ENCODE measurements around the gene PDS5B. TPM values are rescaled to one million over a fixed set of nuclear protein-coding genes. Genes with fewer than 3 reads are reported as not detected.

Gene PDS5B
- total and polyA plus RNA-seq, 2 donors (not counting 1 experiment from before 2014, with no cell fraction given), result 6.6 to 62.9 TPM

- H3K4me2 ChIP-seq (replicated peaks; ENCODE audit: low read depth, low read length, poor library complexity, severe bottlenecking), result no peak overlapping the region
- H3K36me3 ChIP-seq (replicated peaks in 1 of 2; ENCODE audit: control extremely low read depth in 1 of 2, control insufficient read depth in 1 of 2, extremely low read depth in 1 of 2, insufficient read depth in 2 of 2, low read length in 1 of 2), result no peaks in the 10 kb centered on the region
- H3K4me3 ChIP-seq (ENCODE audit: control extremely low read depth in 1 of 5, extremely low read depth in 1 of 5, insufficient read depth in 1 of 5, low read depth in 2 of 5, low read length in 4 of 5), result no peak overlapping the region
- H3K9me3 ChIP-seq (ENCODE audit: control extremely low read depth in 1 of 3, control insufficient read depth in 2 of 3, insufficient read depth in 1 of 3, low read length in 2 of 3), result peaks cover 4 to 22% (median 5%) of the 10 kb centered on the region in 3 donors
- Mint-ChIP-seq H3K4me3 (no peak overlapping the region), H3K4me1 (peaks cover 51% of the 10 kb centered on the region), H3K27me3 (no peaks in the 10 kb centered on the region), H3K27ac (no peak overlapping the region), H3K9me3 (ENCODE audit: insufficient read depth) (peaks cover 2% of the 10 kb centered on the region)
- ATAC-seq (ENCODE audit: low read depth) (no peak), DNase-seq (peak; percentile 12)
- intact Hi-C loops (cut with micrococcal nuclease), result no loop called here
- no peaks in the 10 kb centered on the region for H3K27me3 ChIP-seq (replicated peaks in 1 of 4; ENCODE audit: control extremely low read depth in 1 of 4, control insufficient read depth in 3 of 4, insufficient read depth in 4 of 4, low read length in 3 of 4)
- H3K9ac ChIP-seq (ENCODE audit: low read length), result no peak overlapping the region
- H3K79me2 ChIP-seq (ENCODE audit: control insufficient read depth, insufficient read depth, low read length), result peaks cover 100% of the 10 kb centered on the region
- no peaks in the 10 kb centered on the region for H3K4me1 ChIP-seq (ENCODE audit: control insufficient read depth in 2 of 2, insufficient read depth in 2 of 2, low read length in 2 of 2)
- TF ChIP-seq EZH2 (IDR thresholded peaks at IDR 0.05; ENCODE audit: borderline replicate concordance, insufficient read depth, low read depth, low read length, poor library complexity, severe bottlenecking) (no peak), CTCF (IDR thresholded peaks at IDR 0.05) (no peak)
- H4K20me1 ChIP-seq (ENCODE audit: control insufficient read depth, insufficient read depth, low read length, poor library complexity, severe bottlenecking), result peaks cover 44% of the 10 kb centered on the region
- ChIA-PET CTCF (interaction anchor here (1.1 kb wide), 1 partner anchor 29 kb away, joined by 3 read pairs; no protein-coding TSS in a partner anchor), POLR2A (no interaction called here)
- no CpG with 5 or more reads among the region's 5 CpGs for WGBS (ENCODE audit: insufficient coverage)
- no peak overlapping the region for H2AFZ ChIP-seq (ENCODE audit: insufficient read depth, low read depth, low read length, poor library complexity, severe bottlenecking)
- H3K27ac ChIP-seq (ENCODE audit: low read length in 2 of 2), result no peak overlapping the region
Observed at GRCh38 chr13:32616883-32617511, 30.7 kb downstream of the PDS5B start.

- CTCF ChIA-PET, result interaction anchor here (1.0 kb wide), 1 partner anchor 17 kb away, joined by 3 read pairs; no protein-coding TSS in a partner anchor
- POLR2A ChIA-PET, result no interaction called here
- peaks cover 9% of the 10 kb centered on the region for H3K9me3 Mint-ChIP-seq (ENCODE audit: insufficient read depth)
Observed at GRCh38 chr13:32622827-32623226, 36.6 kb downstream of the PDS5B start.

More at GRCh38 chr13:32622827-32623226, 36.6 kb downstream of the PDS5B start:
- H3K9ac ChIP-seq (ENCODE audit: low read length), result no peak overlapping the region
- no peaks in the 10 kb centered on the region for H3K36me3 ChIP-seq (replicated peaks in 1 of 2; ENCODE audit: control extremely low read depth in 1 of 2, control insufficient read depth in 1 of 2, extremely low read depth in 1 of 2, insufficient read depth in 2 of 2, low read length in 1 of 2)
- intact Hi-C loops (cut with micrococcal nuclease), result no loop called here
- DNase-seq (no peak), ATAC-seq (ENCODE audit: low read depth) (no peak)
- H3K27ac Mint-ChIP-seq, result no peak overlapping the region
- peaks cover 70% of the 10 kb centered on the region for H4K20me1 ChIP-seq (ENCODE audit: control insufficient read depth, insufficient read depth, low read length, poor library complexity, severe bottlenecking)
- H3K4me1 Mint-ChIP-seq, result peaks cover 50% of the 10 kb centered on the region
- peaks cover 5 to 24% (median 16%) of the 10 kb centered on the region in 3 donors for H3K9me3 ChIP-seq (ENCODE audit: control extremely low read depth in 1 of 3, control insufficient read depth in 2 of 3, insufficient read depth in 1 of 3, low read length in 2 of 3)
- no peaks in the 10 kb centered on the region for H3K27me3 ChIP-seq (replicated peaks in 1 of 4; ENCODE audit: control extremely low read depth in 1 of 4, control insufficient read depth in 3 of 4, insufficient read depth in 4 of 4, low read length in 3 of 4)
- H3K79me2 ChIP-seq (ENCODE audit: control insufficient read depth, insufficient read depth, low read length), result peaks cover 97% of the 10 kb centered on the region
- H2AFZ ChIP-seq (ENCODE audit: insufficient read depth, low read depth, low read length, poor library complexity, severe bottlenecking), result no peak overlapping the region
- H3K4me2 ChIP-seq (replicated peaks; ENCODE audit: low read depth, low read length, poor library complexity, severe bottlenecking), result no peak overlapping the region
- H3K27me3 Mint-ChIP-seq, result no peaks in the 10 kb centered on the region
- peaks cover 2 to 12% of the 10 kb centered on the region in 2 donors for H3K4me1 ChIP-seq (ENCODE audit: control insufficient read depth in 2 of 2, insufficient read depth in 2 of 2, low read length in 2 of 2)
- WGBS (ENCODE audit: insufficient coverage), result 96% methylated on average over 3 of the region's 3 CpGs
- no peak overlapping the region for H3K4me3 ChIP-seq (ENCODE audit: control extremely low read depth in 1 of 5, extremely low read depth in 1 of 5, insufficient read depth in 1 of 5, low read depth in 2 of 5, low read length in 4 of 5)
- H3K27ac ChIP-seq (ENCODE audit: low read length in 2 of 2), result no peak overlapping the region
- H3K4me3 Mint-ChIP-seq, result no peak overlapping the region
- TF ChIP-seq EZH2 (IDR thresholded peaks at IDR 0.05; ENCODE audit: borderline replicate concordance, insufficient read depth, low read depth, low read length, poor library complexity, severe bottlenecking) (no peak), CTCF (IDR thresholded peaks at IDR 0.05) (no peak)

All from B cell (primary cell).